Prostate gland (tissue), 2 donors: ENCODE results near the gene APOBEC3G. TPM values are rescaled to one million over a fixed set of nuclear protein-coding genes. Genes with fewer than 3 reads are reported as not detected.

ENCODE experiments used
- DNase-seq: peaks from one replicate; pipeline ENCODE4 v3.0.0-alpha.2; 2019; ENCODE audit warnings: low spot score
- H3K27ac ChIP-seq, 2 donors: fragments of 200-600 bp; sonication (generic); 2 replicates each; pipeline ENCODE4 v1.5.1; 2017 to 2019
- H3K27me3 ChIP-seq: fragments of 200-600 bp; sonication (generic); replicated peaks from 2 replicates; pipeline ENCODE4 v1.5.1; 2019; ENCODE audit not compliant: insufficient read depth
- H3K36me3 ChIP-seq, 2 donors: fragments of 200-600 bp; sonication (generic); 1 replicate in 1 of 2; 2 replicates in 1 of 2; pipeline versions ENCODE4 v1.5.1 to v1.8.1; 2017 to 2019
- H3K4me1 ChIP-seq: fragments of 200-600 bp; sonication (generic); replicated peaks from 2 replicates; pipeline ENCODE4 v1.5.1; 2019
- H3K4me3 ChIP-seq, 2 donors: fragments of 200-600 bp; sonication (generic); 2 replicates each; pipeline ENCODE4 v1.5.1; 2017 to 2019
- H3K9me3 ChIP-seq: fragments of 200-600 bp; sonication (generic); 2 replicates; pipeline ENCODE4 v1.5.1; 2017
- CTCF ChIP-seq, 4 experiments: fragments of 200-600 bp in 2 of 4; fragments of 450-650 bp in 2 of 4; sonication (generic) in 2 of 4; IDR thresholded peaks; 1 replicate in 3 of 4; 2 replicates in 1 of 4; pipeline ENCODE4 v1.5.1; 2016 to 2019; ENCODE audit warnings: antibody characterized with exemption in 4 of 4, mild to moderate bottlenecking in 2 of 4, moderate library complexity in 2 of 4
- POLR2A ChIP-seq: fragments of 450-650 bp; IDR thresholded peaks from one replicate; pipeline ENCODE4 v1.6.1; 2016; ENCODE audit warnings: antibody characterized with exemption, mild to moderate bottlenecking
- POLR2AphosphoS5 ChIP-seq: sonication (generic); formaldehyde crosslinking; IDR thresholded peaks from one replicate; pipeline ENCODE4 v1.6.1; 2017; ENCODE audit warnings: antibody characterized with exemption
- WGBS: methylation state at CpG from one replicate; pipeline ENCODE4 v1.1.5; 2018; 5-methylcytosine and 5-hydroxymethylcytosine counted together
- intact Hi-C: fragments of 100-400 bp; cut with DNase I; formaldehyde crosslinking; loops from one replicate; pipeline ENCODE4 v1.14.2; 2022
- total RNA-seq, 2 donors: library from RNA; depleted of rRNA; stranded (reverse); fragments of >200 nt; gene quantifications; one replicate each; pipeline ENCODE4 v1.1.0, GENCODE V29; 2016

The APOBEC3G gene
- total RNA-seq, 2 donors from 2014 or later, result 17.7 to 52.3 TPM

DNA sequence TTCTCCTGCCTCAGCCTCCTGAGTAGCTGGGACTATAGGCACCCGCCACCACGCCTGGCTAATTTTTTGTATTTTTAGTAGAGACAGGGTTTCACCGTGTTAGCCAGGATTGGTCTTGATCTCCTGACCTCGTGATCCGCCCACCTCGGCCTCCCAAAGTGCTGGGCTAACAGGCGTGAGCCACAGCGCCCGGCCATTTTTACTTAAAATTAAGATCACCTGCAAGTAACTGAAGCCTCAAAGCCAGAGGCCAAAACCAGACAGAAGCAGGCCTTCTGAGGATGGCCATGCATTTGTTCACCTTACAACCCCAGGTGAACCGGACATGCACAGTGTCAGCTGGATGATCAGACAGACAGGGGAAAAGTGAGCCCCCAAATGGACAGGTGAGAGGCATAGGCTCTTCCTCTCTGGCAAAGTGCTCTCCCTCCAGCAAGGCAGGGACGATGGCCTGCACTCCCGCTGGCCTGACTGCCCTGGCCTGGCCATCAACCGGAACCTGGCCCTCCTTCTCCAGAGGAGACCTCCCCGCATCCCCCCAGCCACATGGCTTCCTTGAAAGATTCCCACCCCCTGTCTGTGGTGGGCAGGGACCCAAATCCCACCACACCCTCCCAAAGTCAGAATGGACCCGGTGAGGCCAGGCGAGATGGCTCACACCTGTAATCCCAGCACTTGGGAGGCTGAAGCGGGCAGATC is 45.8 kb downstream of the APOBEC3G start:
- no peak overlapping the region for H3K27ac ChIP-seq
- no peaks in the 10 kb centered on the region for H3K36me3 ChIP-seq
- no peaks in the 10 kb centered on the region for H3K4me1 ChIP-seq
- H3K9me3 ChIP-seq, result no peaks in the 10 kb centered on the region
- no peak for TF ChIP-seq POLR2A
- no peak for TF ChIP-seq POLR2AphosphoS5
- TF ChIP-seq CTCF (IDR thresholded peaks at IDR 0.05), result no peak
- no peak for DNase-seq
- H3K27me3 ChIP-seq, result no peaks in the 10 kb centered on the region
- H3K4me3 ChIP-seq, result no peak overlapping the region
- 94% methylated on average over 17 of the region's 17 CpGs for WGBS
- intact Hi-C loops, result loop anchor here (10.0 kb wide), 3 partner anchors 108 to 358 kb away; partner anchors contain the start of gene APOBEC3C

DNA sequence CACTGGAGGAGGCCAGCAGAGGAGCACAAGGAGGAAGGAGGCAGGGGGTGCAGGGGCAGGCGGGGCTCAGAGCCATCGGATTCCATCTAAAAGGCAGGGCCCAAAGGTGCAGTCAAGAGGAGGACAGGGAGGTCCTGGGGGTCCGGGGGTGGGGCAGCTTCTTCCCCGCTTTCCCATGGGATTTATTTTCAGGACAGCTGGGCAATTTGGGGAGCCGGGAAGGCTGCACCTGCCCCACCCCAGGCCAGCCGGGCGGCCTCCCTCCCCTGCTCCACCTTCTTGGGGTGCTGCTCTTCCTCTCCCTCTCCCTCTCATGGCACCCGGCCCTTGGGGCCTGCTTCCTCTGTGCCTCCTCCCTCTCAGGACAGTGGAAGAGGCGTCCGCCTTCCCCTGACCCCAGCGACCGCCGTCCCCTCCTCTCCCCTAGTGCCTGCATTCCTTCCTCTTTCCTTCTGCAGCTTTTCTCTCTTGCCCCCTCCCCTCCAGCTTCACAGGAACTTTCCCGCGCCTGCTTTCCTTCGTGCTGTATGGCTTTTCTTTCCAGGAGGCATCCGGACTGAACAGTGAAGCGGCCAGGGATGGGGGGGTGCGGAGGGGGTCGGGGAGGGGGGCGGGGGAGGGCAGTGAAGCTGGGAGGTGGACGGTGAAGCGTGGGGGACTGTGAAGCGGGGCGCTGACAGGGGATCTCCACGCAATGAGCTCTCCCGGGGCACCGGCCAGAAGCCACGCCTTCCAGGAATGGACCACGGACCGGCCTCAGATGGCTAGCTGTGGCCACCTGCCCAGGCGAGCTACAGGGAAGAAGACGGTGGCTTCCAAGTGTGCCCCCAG is 46.9 kb downstream of the APOBEC3G start:
- Histone ChIP-seq H3K4me1 (no peaks in the 10 kb centered on the region), H3K9me3 (no peaks in the 10 kb centered on the region), H3K27ac (no peak overlapping the region), H3K36me3 (no peaks in the 10 kb centered on the region), H3K4me3 (no peak overlapping the region), H3K27me3 (no peaks in the 10 kb centered on the region)
- TF ChIP-seq CTCF (IDR thresholded peaks at IDR 0.05), result no peak
- no peak for TF ChIP-seq POLR2AphosphoS5
- TF ChIP-seq POLR2A, result no peak
- 37% methylated on average over 31 of the region's 33 CpGs for WGBS
- DNase-seq, result no peak
- intact Hi-C loops, result loop anchor here (10.0 kb wide), 3 partner anchors 109 to 359 kb away; partner anchors contain the start of gene APOBEC3C

DNA sequence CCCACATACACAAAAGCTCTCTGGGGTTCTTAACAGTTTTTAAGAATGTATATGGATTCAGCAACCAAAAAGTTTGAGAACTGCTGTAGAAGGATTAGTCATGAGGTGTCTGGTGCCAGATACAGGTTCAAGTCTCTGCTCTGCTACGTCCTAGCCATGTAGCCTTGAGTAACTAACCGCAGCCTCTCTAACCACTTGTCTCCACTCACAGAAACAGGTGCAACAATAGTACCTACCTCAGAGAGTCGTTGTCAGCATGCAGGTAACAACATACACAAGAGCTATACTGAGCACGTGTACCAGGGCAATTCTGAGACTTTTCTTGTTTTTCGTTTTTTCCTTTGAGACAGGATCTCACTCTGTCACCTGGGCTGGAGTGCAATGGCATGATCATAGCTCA is 48.5 kb downstream of the APOBEC3G start:
- intact Hi-C loops, result loop anchor here (10.0 kb wide), 3 partner anchors 111 to 361 kb away; partner anchors contain the start of gene APOBEC3C
- no peak overlapping the region for H3K27ac ChIP-seq
- no peak for DNase-seq
- no peaks in the 10 kb centered on the region for H3K27me3 ChIP-seq
- H3K9me3 ChIP-seq, result no peaks in the 10 kb centered on the region
- H3K36me3 ChIP-seq, result no peaks in the 10 kb centered on the region
- no peak for TF ChIP-seq POLR2AphosphoS5
- TF ChIP-seq CTCF (IDR thresholded peaks at IDR 0.05), result no peak
- no peak for TF ChIP-seq POLR2A
- H3K4me3 ChIP-seq, result no peak overlapping the region
- WGBS, result 89% methylated on average over 5 of the region's 5 CpGs
- no peaks in the 10 kb centered on the region for H3K4me1 ChIP-seq

DNA sequence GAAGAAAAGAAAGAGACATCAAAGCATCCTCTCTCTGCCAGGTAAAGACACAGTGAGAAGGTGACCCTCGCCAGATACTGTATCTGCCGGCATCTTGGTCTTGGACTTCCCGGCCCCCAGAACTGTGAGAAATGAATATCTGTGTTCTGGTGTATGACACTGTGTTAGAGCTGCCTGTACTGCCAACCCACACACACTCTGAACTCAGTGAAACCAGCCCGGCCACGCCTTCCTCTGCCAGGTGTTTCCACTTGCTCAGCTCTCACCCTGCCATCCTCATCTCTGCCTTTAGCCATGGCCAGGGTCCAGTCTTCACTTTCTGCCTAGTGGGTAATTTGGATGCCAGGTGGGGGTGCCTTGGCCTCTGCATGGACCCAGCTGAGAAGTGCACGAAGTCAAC is 51.4 kb downstream of the APOBEC3G start:
- Histone ChIP-seq H3K36me3 (no peaks in the 10 kb centered on the region), H3K27me3 (no peaks in the 10 kb centered on the region), H3K9me3 (no peaks in the 10 kb centered on the region), H3K27ac (no peak overlapping the region), H3K4me3 (no peak overlapping the region), H3K4me1 (no peaks in the 10 kb centered on the region)
- intact Hi-C loops, result loop anchor here (10.0 kb wide), 3 partner anchors 114 to 364 kb away; partner anchors contain the start of gene APOBEC3C
- TF ChIP-seq POLR2AphosphoS5, result no peak
- TF ChIP-seq CTCF (IDR thresholded peaks at IDR 0.05), result no peak
- TF ChIP-seq POLR2A, result no peak
- DNase-seq, result no peak
- 89% methylated on average over 6 of the region's 6 CpGs for WGBS
